22Rv1 (cell line): ENCODE measurements around the gene F9.
"Not testable (repeated sequence)": the region's sequence is repeated elsewhere in the genome, so short reads cannot be mapped to it uniquely, and the experiment has no call there.

Source experiments
- H3K27ac ChIP-seq: fragments of 450-650 bp; 2 replicates; pipeline ENCODE4 v1.5.1; 2017
- ZFX ChIP-seq: fragments of 450-650 bp; IDR thresholded peaks from 2 replicates; pipeline ENCODE4 v1.6.1; 2017; ENCODE audit warnings: antibody characterized with exemption, borderline replicate concordance
- TF ChIP-seq, protein P1 (sequence below): fragments of 450-650 bp; IDR thresholded peaks from 2 replicates; pipeline ENCODE4 v1.5.1; 2017; ENCODE audit warnings: mild to moderate bottlenecking

The F9 gene

DNA sequence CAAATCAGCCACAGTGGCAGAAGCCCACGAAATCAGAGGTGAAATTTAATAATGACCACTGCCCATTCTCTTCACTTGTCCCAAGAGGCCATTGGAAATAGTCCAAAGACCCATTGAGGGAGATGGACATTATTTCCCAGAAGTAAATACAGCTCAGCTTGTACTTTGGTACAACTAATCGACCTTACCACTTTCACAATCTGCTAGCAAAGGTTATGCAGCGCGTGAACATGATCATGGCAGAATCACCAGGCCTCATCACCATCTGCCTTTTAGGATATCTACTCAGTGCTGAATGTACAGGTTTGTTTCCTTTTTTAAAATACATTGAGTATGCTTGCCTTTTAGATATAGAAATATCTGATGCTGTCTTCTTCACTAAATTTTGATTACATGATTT is at the start of gene F9:
Gene F9, plus strand, starts transcription at position 190 of the 400 bp plus-strand sequence. Its CDS starts 26 bp downstream, at position 216.
- H3K27ac ChIP-seq: no peak within 1 kb of the TSS
- TF ChIP-seq, protein P1, sequence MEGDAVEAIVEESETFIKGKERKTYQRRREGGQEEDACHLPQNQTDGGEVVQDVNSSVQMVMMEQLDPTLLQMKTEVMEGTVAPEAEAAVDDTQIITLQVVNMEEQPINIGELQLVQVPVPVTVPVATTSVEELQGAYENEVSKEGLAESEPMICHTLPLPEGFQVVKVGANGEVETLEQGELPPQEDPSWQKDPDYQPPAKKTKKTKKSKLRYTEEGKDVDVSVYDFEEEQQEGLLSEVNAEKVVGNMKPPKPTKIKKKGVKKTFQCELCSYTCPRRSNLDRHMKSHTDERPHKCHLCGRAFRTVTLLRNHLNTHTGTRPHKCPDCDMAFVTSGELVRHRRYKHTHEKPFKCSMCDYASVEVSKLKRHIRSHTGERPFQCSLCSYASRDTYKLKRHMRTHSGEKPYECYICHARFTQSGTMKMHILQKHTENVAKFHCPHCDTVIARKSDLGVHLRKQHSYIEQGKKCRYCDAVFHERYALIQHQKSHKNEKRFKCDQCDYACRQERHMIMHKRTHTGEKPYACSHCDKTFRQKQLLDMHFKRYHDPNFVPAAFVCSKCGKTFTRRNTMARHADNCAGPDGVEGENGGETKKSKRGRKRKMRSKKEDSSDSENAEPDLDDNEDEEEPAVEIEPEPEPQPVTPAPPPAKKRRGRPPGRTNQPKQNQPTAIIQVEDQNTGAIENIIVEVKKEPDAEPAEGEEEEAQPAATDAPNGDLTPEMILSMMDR: no peak
- no peak for TF ChIP-seq ZFX

DNA sequence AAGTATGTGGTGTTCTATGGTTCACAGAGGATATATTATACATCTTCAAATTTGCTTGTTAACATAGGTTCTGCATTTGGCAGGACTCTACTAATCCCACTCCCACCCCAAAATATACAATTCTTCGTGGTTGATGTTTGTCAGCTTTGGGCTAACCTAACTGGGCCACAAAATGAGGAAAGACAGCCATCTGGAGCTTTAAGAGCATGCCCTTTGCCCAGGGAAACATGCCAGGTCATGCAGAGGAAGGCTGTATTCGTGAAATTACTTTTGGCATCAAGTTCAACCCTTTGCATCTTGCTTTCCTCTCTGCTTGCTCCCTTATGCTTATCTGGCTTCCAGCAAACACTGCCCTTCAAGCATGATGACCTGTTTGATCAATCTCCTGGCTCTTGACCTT is 46.8 kb upstream of the F9 start:
- no peak overlapping the region for H3K27ac ChIP-seq
- no peak for TF ChIP-seq ZFX
- TF ChIP-seq, protein P1: no peak

DNA sequence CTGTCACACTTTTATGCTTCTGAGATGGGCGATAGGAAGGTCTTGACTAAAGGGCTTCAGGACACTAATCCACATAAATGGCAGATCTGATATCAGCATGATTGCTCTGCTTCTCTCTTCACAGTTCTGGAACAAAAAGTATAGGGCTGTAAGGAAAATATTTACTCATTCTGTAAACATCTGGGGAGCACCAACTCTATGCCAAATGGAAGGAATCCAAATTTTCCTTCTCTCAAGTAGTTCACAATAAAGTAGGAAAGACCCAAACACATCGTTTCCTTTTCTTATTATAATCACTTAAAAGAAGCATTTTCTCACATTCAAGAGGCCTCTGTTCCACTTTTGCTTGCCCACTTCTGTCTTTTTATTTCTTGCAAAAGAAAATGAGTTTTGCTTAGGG is 45.9 kb upstream of the F9 start:
- TF ChIP-seq, protein P1: no peak
- TF ChIP-seq ZFX: no peak
- H3K27ac ChIP-seq: no peak overlapping the region

DNA sequence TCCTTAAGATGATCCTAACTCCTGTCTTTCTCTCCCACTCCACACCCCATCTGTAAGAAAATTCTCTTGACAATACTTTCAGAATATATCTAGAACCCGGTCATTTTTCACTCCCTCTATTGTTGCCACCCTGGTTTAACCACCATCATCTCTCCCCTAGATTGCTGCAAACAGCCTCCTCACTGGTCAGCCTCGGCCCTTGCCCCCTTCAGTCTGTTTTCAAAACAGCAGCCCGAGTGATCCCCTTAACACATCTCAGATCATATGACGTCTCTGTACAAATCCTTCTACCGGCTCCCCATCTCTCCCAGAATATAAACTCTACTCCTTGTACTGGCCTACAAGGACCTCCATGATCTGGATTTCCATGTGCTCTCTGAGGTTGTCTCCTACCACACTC is 35.2 kb upstream of the F9 start:
- TF ChIP-seq, protein P1: no peak
- TF ChIP-seq ZFX: no peak
- no peak overlapping the region for H3K27ac ChIP-seq

DNA sequence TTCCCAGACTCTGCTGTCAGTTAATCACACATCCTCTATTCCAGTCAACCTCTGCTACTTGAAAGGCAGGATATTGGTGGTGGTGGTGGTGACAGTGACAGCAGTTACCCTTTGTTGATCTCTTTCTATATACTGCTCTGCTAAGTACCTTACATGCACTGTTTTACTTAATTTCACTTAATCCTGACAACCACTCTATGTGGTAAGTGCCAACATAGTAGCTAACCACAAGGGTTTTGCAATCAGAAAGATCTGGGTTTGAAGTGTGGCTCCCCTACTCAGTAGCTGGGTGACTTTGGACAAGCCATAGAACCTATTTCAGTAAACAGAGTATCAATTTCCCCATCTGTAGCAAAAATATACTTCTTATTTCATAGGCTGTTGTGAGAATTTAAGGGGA is 24.2 kb upstream of the F9 start:
- H3K27ac ChIP-seq: no peak overlapping the region
- TF ChIP-seq ZFX: no peak
- TF ChIP-seq, protein P1: no peak

DNA sequence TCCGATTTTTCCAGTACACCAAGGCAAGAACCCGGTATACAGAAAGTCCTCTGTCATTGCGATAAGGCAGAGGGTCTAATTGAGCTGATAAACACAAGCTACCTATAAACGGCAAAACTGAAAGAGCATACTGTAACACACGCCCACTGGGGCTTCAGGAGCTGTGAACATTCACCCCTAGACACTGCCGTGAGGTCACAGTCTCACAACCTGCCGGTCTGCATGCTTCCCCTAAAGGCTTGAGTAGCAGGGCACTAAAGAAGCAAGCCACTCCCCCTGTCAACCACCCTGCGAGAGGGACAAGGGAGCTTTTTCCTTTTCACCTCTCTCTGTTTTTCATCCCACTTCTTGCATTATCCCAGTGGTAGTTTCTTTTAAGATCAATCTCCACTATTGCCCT is 22.4 kb upstream of the F9 start:
- no peak for TF ChIP-seq ZFX
- TF ChIP-seq, protein P1: no peak
- H3K27ac ChIP-seq: no peak overlapping the region

DNA sequence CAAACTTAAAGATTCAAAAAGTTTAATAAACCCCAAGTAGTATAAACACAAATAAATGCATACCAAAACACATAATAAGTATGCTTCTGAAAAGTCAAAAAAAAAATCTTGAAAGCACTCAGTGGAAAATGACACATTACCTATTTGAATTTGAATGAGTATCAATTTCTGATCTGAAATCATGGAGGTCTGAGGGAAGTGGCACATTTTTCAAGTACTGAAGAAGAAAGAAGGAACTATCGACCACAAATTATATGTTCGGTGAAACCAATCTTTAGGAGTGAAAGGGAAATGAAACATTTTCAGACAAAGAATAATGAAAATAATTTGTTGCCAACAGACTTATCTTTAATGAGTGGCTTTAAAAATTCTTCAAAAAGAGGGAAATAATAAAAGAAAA is 12.1 kb upstream of the F9 start:
- TF ChIP-seq, protein P1: no peak
- TF ChIP-seq ZFX: no peak

DNA sequence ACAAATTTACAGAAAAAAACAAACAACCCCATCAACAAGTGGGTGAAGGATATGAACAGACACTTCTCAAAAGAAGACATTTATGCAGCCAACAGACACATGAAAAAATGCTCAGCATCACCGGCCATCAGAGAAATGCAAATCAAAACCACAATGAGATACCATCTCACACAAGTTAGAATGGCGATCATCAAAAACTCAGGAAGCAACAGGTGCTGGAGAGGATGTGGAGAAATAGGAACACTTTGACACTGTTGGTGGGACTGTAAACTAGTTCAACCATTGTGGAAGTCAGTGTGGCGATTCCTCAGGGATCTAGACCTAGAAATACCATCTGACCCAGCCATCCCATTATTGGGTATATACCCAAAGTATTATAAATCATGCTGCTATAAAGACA is 1.7 kb upstream of the F9 start:
- not testable (repeated sequence) for H3K27ac ChIP-seq

More for the DNA sequence above, 12.1 kb upstream of the F9 start:
- H3K27ac ChIP-seq: no peak overlapping the region
